ENCODE results near the gene RASGRF2. TPM values are rescaled to one million over a fixed set of nuclear protein-coding genes. Genes with fewer than 3 reads are reported as not detected.

RASGRF2 gene
- total and polyA plus RNA-seq, 2 of the 8 experiments (the other 6 are each of a cell fraction or from before 2014, with no cell fraction given) = 2.6 to 29.5 TPM

GRCh38 chr5:81222285-81222684, 262.1 kb downstream of the RASGRF2 start:
- FAIRE-seq (no peak), DNase-seq (ENCODE audit: low read depth in 1 of 2, low spot score in 2 of 2) (no peak)
- no peak overlapping the region for H3K23ac ChIP-seq (ENCODE audit: insufficient read length)
- TF ChIP-seq ATF3 (IDR thresholded peaks at IDR 0.05; ENCODE audit: insufficient read depth, low read depth, low read length) (no peak), SIRT6 (IDR thresholded peaks at IDR 0.05; ENCODE audit: low read length) (no peak), POU5F1 (IDR thresholded peaks at IDR 0.05; ENCODE audit: low read depth, low read length) (no peak), KDM4A (IDR thresholded peaks at IDR 0.05; ENCODE audit: low read depth, low read length, severe bottlenecking) (no peak), HDAC6 (IDR thresholded peaks at IDR 0.05; ENCODE audit: low read depth, low read length) (no peak), POLR2AphosphoS5 (IDR thresholded peaks at IDR 0.05; ENCODE audit: low read depth, low read length) (no peak), PHF8 (conservative IDR thresholded peaks at IDR 0.05; ENCODE audit: low read depth, low read length) (no peak), RAD21 (IDR thresholded peaks at IDR 0.05 in 1 of 2, conservative IDR thresholded peaks at IDR 0.05 in 1 of 2; ENCODE audit: low read depth in 2 of 2, low read length in 2 of 2) (no peak), FOSL1 (IDR thresholded peaks at IDR 0.05; ENCODE audit: insufficient read depth, low read depth, low read length) (no peak), ZNF274 (IDR thresholded peaks at IDR 0.05; ENCODE audit: borderline replicate concordance, extremely low read depth, low read length) (no peak), GABPA (IDR thresholded peaks at IDR 0.05; ENCODE audit: borderline replicate concordance, insufficient read depth, low read length) (no peak)
- no peaks in the 10 kb centered on the region for H3K23me2 ChIP-seq (ENCODE audit: low read depth, low read length)
- no peak overlapping the region for H4K5ac ChIP-seq (ENCODE audit: insufficient read length, low read depth, low read length)
- H3K79me1 ChIP-seq (ENCODE audit: low read depth, low read length) = no peaks in the 10 kb centered on the region; the same call in 1 of the 2 replicates
- no peak overlapping the region for H4K8ac ChIP-seq (ENCODE audit: extremely low read depth, insufficient read depth, low read length)
- H4K20me1 ChIP-seq (replicated peaks in 1 of 2; ENCODE audit: control insufficient read depth in 1 of 2, insufficient read depth in 2 of 2, low read length in 2 of 2) = no peaks in the 10 kb centered on the region
- no peak overlapping the region for H3K9ac ChIP-seq (replicated peaks in 1 of 4; ENCODE audit: extremely low read depth in 1 of 4, low read depth in 3 of 4, low read length in 3 of 4)
- no peaks in the 10 kb centered on the region for H3K79me2 ChIP-seq (ENCODE audit: control insufficient read depth in 1 of 2, insufficient read depth in 2 of 2, low read length in 2 of 2)
- no peak overlapping the region for H4K91ac ChIP-seq (replicated peaks; ENCODE audit: insufficient read length, low read length)
- H2BK20ac ChIP-seq (ENCODE audit: low read length) = no peak overlapping the region
- no peak overlapping the region for H3K27ac ChIP-seq (ENCODE audit: low read depth, low read length)
- no peak overlapping the region for H3K14ac ChIP-seq (ENCODE audit: insufficient read length)
- no peak overlapping the region for H3K18ac ChIP-seq (ENCODE audit: extremely low read depth, low read length)
- no peak overlapping the region for H3K56ac ChIP-seq (replicated peaks; ENCODE audit: insufficient read length, low read depth, low read length)
- H2BK5ac ChIP-seq (ENCODE audit: low read depth, low read length) = no peak overlapping the region
- no peak overlapping the region for H2BK120ac ChIP-seq (replicated peaks; ENCODE audit: low read depth, low read length)
- H3K4me1 ChIP-seq (replicated peaks in 1 of 4; ENCODE audit: control insufficient read depth in 3 of 4, insufficient read depth in 4 of 4, low read length in 3 of 4) = no peaks in the 10 kb centered on the region
- no peak overlapping the region for H3K4ac ChIP-seq (replicated peaks; ENCODE audit: insufficient read length, low read depth, low read length)
- no peak overlapping the region for H2BK15ac ChIP-seq (ENCODE audit: low read length)
- H3K4me2 ChIP-seq (ENCODE audit: insufficient read depth in 1 of 2, low read depth in 2 of 2, low read length in 2 of 2) = no peak overlapping the region
- POLR2A ChIA-PET (ENCODE audit: partially characterized antibody) = interaction anchor here (1.8 kb wide), 1 partner anchor 9 kb away, joined by 5 read pairs; no protein-coding TSS in a partner anchor
- no peak overlapping the region for H2BK12ac ChIP-seq (ENCODE audit: low read depth, low read length)
- H3K9me3 ChIP-seq (ENCODE audit: insufficient read depth in 2 of 2, low read depth in 1 of 2, low read length in 1 of 2) = no peaks in the 10 kb centered on the region
- H3K4me3 ChIP-seq (ENCODE audit: extremely low read depth in 1 of 4, insufficient read depth in 2 of 4, low read depth in 3 of 4, low read length in 4 of 4) = no peak overlapping the region
- CTCF ChIA-PET (ENCODE audit: partially characterized antibody) = interaction anchor here (1.4 to 1.6 kb wide), 3 partner anchors 11 to 75 kb away, joined by 3 to 5 read pairs (median 4); partner anchors contain the start of gene CKMT2
- H2AFZ ChIP-seq (ENCODE audit: low read length) = no peak overlapping the region
- no peaks in the 10 kb centered on the region for H3K36me3 ChIP-seq (ENCODE audit: control insufficient read depth in 2 of 4, insufficient read depth in 4 of 4, low read length in 3 of 4)
- no peaks in the 10 kb centered on the region for H3K27me3 ChIP-seq (replicated peaks in 1 of 4; ENCODE audit: control insufficient read depth in 3 of 4, extremely low read depth in 1 of 4, insufficient read depth in 3 of 4, low read length in 3 of 4)
- H2AK5ac ChIP-seq (ENCODE audit: low read depth, low read length) = no peak overlapping the region

Measured in H1 (cell line).